ENCODE measurements around the gene DAPK1. TPM values are rescaled to one million over a fixed set of nuclear protein-coding genes. Genes with fewer than 3 reads are reported as not detected.
"Not testable (repeated sequence)": the region's sequence is repeated elsewhere in the genome, so short reads cannot be mapped to it uniquely, and the experiment has no call there.

DAPK1 gene
- total and polyA plus RNA-seq, 2 donors (not counting 3 experiments of a cell fraction or from before 2014, with no cell fraction given) = 58.9 to 119 TPM

GRCh38 chr9:87742813-87743428 lies 245.3 kb downstream of the DAPK1 start:
- H2AFZ ChIP-seq (ENCODE audit: low read depth, low read length) = no peak overlapping the region
- POLR2A ChIA-PET = no interaction called here
- H3K4me2 ChIP-seq (ENCODE audit: insufficient read depth, low read length) = no peak overlapping the region
- H4K20me1 ChIP-seq (replicated peaks; ENCODE audit: control insufficient read depth, extremely low read depth, insufficient read depth, low read length) = no peaks in the 10 kb centered on the region
- H3K27me3 ChIP-seq (ENCODE audit: control insufficient read depth in 2 of 2, insufficient read depth in 2 of 2, low read length in 2 of 2) = peaks cover 0 to 2% of the 10 kb centered on the region in 2 experiments
- FAIRE-seq (no peak), DNase-seq (ENCODE audit: low read depth, low spot score) (no peak)
- CTCF ChIA-PET = no interaction called here
- no peak overlapping the region for H3K27ac ChIP-seq (ENCODE audit: insufficient read depth, low read depth, low read length)
- H3K4me1 ChIP-seq (ENCODE audit: control insufficient read depth, extremely low read depth, insufficient read depth, low read length) = no peaks in the 10 kb centered on the region
- intact Hi-C loops (cut with micrococcal nuclease) = no loop called here
- dilution Hi-C loops (cut with MboI; ENCODE audit: extremely low pct_ligation_motif_present, low sequenced_read_pairs) = no loop called here
- H3K79me2 ChIP-seq (ENCODE audit: control insufficient read depth, insufficient read depth, low read length) = no peaks in the 10 kb centered on the region
- H3K9me3 ChIP-seq (replicated peaks; ENCODE audit: control insufficient read depth, insufficient read depth, low read length) = no peaks in the 10 kb centered on the region
- H3K9ac ChIP-seq (replicated peaks; ENCODE audit: extremely low read depth, insufficient read depth, low read length) = no peak overlapping the region
- H3K4me3 ChIP-seq (replicated peaks in 1 of 3; ENCODE audit: insufficient read depth in 1 of 3, low read depth in 1 of 3, low read length in 3 of 3) = no peak overlapping the region
- TF ChIP-seq, protein P1, sequence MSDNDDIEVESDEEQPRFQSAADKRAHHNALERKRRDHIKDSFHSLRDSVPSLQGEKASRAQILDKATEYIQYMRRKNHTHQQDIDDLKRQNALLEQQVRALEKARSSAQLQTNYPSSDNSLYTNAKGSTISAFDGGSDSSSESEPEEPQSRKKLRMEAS (IDR thresholded peaks at IDR 0.05; ENCODE audit: insufficient read depth, insufficient read length) = no peak
- TF ChIP-seq, protein P2, sequence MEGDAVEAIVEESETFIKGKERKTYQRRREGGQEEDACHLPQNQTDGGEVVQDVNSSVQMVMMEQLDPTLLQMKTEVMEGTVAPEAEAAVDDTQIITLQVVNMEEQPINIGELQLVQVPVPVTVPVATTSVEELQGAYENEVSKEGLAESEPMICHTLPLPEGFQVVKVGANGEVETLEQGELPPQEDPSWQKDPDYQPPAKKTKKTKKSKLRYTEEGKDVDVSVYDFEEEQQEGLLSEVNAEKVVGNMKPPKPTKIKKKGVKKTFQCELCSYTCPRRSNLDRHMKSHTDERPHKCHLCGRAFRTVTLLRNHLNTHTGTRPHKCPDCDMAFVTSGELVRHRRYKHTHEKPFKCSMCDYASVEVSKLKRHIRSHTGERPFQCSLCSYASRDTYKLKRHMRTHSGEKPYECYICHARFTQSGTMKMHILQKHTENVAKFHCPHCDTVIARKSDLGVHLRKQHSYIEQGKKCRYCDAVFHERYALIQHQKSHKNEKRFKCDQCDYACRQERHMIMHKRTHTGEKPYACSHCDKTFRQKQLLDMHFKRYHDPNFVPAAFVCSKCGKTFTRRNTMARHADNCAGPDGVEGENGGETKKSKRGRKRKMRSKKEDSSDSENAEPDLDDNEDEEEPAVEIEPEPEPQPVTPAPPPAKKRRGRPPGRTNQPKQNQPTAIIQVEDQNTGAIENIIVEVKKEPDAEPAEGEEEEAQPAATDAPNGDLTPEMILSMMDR (IDR thresholded peaks at IDR 0.05; ENCODE audit: extremely low read depth in 1 of 2, insufficient read depth in 1 of 2, low read depth in 1 of 2, low read length in 2 of 2) = no peak
- no peak for TF ChIP-seq POLR2A (IDR thresholded peaks at IDR 0.05; ENCODE audit: low read depth, low read length)
- no peak for TF ChIP-seq FOS (IDR thresholded peaks at IDR 0.05; ENCODE audit: borderline replicate concordance, insufficient read depth, low read length)
- TF ChIP-seq MYC (IDR thresholded peaks at IDR 0.05; ENCODE audit: low read depth, low read length) = no peak
- no peak for TF ChIP-seq GATA2 (IDR thresholded peaks at IDR 0.05; ENCODE audit: insufficient read depth, insufficient read length, low read depth, low read length)
- no peak for TF ChIP-seq POLR2AphosphoS5 (IDR thresholded peaks at IDR 0.05; ENCODE audit: insufficient read depth, low read depth, low read length)
- TF ChIP-seq EZH2 (IDR thresholded peaks at IDR 0.05; ENCODE audit: borderline replicate concordance, low read depth, low read length, severe bottlenecking) = no peak
- no peak for TF ChIP-seq JUN (IDR thresholded peaks at IDR 0.05; ENCODE audit: borderline replicate concordance, insufficient read depth, insufficient read length, low read depth)
- no peaks in the 10 kb centered on the region for H3K9me1 ChIP-seq (replicated peaks; ENCODE audit: control insufficient read depth, extremely low read depth, insufficient read depth, low read length)
- H3K36me3 ChIP-seq (ENCODE audit: control insufficient read depth in 2 of 2, extremely low read depth in 1 of 2, insufficient read depth in 2 of 2, low read length in 2 of 2) = no peaks in the 10 kb centered on the region
- BruUV-seq (replicated peaks) = no TSS peak

DNA sequence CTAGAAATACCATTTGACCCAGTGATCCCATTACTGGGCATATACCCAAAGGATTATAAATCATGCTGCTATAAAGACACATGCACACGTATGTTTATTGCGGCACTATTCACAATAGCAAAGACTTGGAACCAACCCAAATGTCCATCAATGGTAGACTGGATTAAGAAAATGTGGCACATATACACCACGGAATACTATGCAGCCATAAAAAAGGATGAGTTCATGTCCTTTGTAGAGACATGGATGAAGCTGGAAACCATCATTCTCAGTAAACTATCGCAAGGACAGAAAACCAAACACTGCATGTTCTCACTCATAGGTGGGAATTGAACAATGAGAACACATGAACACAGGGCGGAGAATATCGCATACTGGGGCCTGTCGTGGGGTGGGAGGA lies 246.6 kb downstream of the DAPK1 start:
- dilution Hi-C loops (cut with MboI; ENCODE audit: extremely low pct_ligation_motif_present, low sequenced_read_pairs); H3K4me2 ChIP-seq (ENCODE audit: insufficient read depth, low read length); FAIRE-seq; H3K9me3 ChIP-seq (replicated peaks; ENCODE audit: control insufficient read depth, insufficient read depth, low read length); H3K9ac ChIP-seq (replicated peaks; ENCODE audit: extremely low read depth, insufficient read depth, low read length); H3K36me3 ChIP-seq (ENCODE audit: control insufficient read depth in 2 of 2, extremely low read depth in 1 of 2, insufficient read depth in 2 of 2, low read length in 2 of 2); H3K4me1 ChIP-seq (ENCODE audit: control insufficient read depth, extremely low read depth, insufficient read depth, low read length); POLR2A ChIA-PET; H3K27me3 ChIP-seq (ENCODE audit: control insufficient read depth in 2 of 2, insufficient read depth in 2 of 2, low read length in 2 of 2); H4K20me1 ChIP-seq (replicated peaks; ENCODE audit: control insufficient read depth, extremely low read depth, insufficient read depth, low read length); BruUV-seq (replicated peaks); H3K27ac ChIP-seq (ENCODE audit: insufficient read depth, low read depth, low read length); H3K9me1 ChIP-seq (replicated peaks; ENCODE audit: control insufficient read depth, extremely low read depth, insufficient read depth, low read length); H3K4me3 ChIP-seq (replicated peaks in 1 of 3; ENCODE audit: insufficient read depth in 1 of 3, low read depth in 1 of 3, low read length in 3 of 3); DNase-seq (ENCODE audit: low read depth, low spot score); CTCF ChIA-PET; H2AFZ ChIP-seq (ENCODE audit: low read depth, low read length); intact Hi-C loops (cut with micrococcal nuclease); H3K79me2 ChIP-seq (ENCODE audit: control insufficient read depth, insufficient read depth, low read length): not testable (repeated sequence)
